ELF-1 (cell line): Measurements from ENCODE around the gene PIK3R1.

ENCODE experiments used
- DNase-seq: peaks from one replicate; pipeline ENCODE4 v3.0.0-alpha.2; 2016; ENCODE audit warnings: low read depth, low spot score

PIK3R1 gene

DNA sequence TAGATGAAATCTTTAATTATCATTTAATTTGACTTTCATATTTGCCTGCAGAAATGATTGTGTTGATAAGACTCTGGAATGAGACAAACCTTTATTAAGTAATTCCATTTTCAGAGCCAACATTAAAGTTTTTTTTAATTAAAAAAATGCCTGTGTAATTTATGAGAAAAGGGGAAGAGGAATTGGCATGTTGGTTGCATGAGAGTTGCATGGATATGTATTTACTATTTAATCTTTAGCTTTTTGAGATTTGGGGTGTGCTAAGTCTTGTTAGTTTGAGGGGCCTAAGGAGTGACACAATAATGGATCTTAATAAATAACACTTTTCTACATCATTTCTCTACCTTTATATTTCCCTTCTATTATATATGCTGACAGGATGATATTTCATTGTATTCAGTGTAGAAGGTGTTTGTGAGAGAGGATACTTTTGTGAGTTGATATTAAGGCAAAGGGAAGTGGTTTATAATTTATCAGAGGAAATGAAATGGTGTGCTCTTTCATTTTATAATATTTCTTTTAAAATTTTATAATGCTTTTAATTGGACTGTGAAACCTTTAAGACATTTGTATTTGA is 54.9 kb downstream of the PIK3R1 start:
- no peak for DNase-seq

DNA sequence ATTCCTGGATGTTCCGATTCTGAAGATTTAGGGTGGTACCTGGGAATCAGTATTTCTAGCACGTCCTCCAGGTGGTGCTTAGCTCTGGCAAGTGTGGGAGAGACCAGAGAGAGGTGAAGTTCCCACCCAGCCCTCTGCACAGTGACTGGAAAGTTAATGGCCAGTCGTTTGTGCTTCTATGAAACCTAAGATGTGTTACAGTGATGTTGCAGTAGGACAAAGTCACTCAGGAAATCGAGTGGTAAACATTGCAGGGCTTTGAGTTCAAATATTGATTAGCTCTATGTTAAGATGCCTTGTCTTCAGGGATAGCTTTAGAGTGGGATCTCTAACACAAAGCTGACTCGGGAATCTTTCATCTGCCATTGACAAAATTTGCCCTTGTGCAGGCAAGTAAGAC is 55.6 kb downstream of the PIK3R1 start:
- DNase-seq = no peak

DNA sequence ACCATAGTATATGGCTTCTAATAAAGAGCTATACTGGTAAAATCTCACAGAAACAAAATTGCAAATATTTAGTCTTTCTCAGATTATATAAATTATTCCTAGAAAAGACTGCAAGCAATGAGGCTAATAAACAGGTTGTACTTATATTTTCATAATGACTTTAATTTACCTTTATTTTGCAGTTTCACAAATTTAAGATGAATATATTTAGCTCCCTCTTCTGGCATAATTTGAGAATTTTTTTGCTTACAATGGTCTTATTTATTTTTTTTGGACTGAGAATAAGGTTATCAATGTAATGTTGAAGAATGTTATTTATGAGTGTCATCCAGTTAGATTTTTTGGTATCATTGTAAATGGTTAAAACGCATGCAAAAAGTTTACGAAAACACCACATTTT is 56.7 kb downstream of the PIK3R1 start:
- DNase-seq = no peak

DNA sequence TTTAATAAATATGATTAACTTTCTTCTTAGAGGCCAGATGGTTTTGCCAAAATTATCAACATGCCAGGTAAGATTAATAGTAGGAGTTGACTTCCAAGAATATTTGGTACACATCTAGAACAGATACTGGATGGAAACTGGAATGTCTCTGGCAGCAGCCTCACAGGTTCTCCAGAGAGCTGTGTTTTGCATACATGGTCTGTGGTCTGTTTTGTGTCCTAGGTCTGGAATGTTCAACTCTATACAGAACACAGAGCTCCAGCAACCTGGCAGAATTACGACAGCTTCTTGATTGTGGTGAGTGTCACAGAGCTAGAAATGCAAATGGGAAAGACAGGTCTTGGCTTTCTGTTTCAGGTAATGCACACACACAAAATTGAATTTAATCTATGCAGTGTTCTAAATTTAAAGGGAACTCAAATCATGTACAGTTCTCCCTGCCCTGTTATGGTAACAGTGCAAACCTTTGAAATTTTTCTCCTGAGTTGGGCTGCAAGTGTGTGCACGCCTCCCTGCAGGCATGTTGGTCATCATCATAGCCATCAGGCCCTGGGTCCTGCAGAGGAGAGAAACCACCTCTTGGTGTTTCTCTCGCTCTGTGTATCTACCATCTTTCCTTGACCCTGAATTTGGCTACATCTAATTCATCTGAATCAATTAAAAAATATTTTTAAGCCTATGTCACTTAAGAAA is 58.3 kb downstream of the PIK3R1 start:
- peak; percentile 61 for DNase-seq

DNA sequence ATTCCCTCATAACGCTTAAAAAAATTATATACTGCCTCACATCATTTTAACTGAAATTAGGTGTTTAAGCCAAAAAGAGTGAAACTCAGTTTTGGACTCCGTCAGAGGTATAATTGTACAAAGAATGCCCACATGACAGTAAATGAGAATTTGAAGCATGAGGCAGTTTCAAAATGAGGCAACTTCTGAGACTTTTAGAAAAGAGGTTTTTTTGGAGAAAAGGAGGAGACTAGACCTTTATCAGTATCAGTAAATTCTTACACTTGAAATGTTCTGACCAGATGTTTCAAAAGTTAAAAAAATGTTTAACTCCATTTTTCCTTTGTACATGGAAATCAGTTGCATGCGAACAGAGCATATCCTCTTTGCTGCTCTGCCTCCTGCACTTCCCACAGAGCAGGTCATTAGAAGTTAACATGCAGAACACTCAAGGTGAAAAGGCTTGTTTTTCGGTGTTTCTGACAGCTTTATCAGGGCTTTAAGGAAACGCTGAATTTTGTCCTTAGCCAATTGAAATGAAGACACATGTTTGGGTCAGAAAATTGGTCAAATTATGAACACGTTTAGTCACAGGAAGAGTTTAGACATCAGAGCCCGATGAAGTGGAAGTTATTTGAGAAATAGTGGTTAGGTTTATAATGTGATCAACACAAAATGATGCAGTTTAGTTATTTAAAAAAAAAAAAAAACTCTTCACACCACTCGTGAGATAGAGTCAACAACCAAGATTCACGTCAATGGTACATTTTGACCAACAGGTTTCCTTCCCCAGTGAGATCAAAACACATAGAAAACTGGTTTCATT is 59.5 kb downstream of the PIK3R1 start:
- DNase-seq = no peak

DNA sequence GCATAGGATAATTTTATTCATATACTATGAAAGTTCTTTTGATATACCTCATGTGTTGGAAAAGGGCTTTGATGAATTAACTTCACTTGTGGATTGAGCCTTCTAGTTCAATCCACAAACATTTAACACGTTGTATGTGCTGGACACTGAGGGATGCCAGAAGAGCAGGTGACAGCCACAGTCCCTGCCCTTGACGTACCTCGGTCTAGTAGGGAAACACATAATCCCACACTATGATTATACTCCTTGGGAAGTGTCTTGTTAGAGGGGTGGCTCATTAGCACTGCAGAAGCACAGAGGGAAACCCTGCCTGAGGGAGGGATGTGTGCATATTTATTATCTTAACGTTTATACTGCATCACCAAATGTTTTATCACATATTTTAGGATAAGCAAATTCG is 61.2 kb downstream of the PIK3R1 start:
- DNase-seq = no peak

DNA sequence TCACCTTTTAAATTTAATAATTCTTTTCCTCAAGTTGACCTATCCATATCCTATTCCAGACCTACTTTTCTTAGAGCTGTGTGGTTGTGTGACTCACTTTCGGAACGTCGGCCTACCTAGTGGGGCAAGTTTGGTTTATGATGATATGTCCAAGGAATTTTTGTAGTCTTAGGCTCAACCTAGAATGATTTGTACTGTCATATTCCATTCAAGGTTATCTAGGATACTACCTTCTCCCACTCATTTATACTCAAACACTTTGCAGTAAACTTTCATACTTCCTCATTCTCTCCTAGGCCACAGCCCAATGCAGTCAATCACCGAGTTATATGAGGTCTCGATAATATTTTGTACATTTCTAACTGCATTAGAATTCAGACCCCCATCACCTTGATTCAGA is 61.9 kb downstream of the PIK3R1 start:
- DNase-seq = no peak

DNA sequence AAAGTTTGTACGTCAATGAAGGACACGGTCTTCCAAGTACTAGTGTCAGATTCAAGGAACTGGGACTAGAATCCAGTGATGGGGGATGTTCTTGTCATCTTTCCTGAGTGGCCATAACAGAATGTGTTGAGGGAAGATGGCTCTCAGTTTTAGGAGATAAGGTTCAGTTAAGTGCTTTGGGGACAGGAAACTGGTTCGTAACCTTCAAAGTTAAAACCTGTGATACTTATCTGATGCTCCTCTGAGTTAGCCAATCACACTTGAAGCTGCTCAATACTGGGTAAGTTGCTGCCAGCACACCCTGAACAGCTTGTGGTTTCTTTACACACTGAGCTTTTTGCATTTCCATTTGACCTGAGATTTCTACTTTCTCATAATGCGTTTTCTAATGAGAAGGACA is 64.4 kb downstream of the PIK3R1 start:
- DNase-seq = no peak

DNA sequence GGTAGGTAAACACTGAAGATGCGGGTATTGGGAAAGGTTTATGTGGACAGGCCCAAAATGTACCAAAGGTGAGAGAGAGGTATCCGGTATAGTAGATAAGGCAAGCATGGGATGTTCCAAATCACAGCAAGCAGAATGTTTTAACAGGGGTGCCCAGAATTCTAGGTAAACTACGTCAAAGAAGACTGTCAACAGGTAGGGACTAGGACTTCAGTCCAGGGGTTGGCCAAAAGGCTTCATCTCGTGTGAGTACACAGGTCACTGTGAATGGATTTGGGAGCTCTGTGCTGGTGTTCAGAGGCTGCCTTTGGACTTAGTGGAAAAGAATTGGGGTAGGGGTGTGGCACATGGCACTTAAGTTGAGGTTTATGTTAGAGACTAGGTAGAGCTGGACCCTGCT is 66.4 kb downstream of the PIK3R1 start:
- no peak for DNase-seq

DNA sequence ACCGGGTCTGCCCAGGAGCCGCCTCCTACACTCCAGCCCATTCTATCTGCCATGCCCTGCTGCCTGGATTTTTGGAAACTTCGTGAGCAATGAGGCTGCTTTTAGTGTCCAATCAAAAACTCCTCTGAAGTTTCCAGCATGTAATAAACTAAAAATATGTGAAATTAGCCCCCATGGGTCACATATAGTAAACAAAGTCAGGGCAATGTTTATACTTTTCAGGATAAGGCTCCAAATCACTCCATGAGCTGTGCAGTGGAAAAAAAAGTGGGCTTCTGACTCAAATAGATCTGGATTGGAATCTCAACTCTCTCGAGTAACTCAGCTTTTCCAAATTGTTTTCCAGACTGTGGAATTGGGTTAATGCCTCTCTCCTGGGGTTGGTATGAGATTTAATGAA is 68.2 kb downstream of the PIK3R1 start:
- no peak for DNase-seq

DNA sequence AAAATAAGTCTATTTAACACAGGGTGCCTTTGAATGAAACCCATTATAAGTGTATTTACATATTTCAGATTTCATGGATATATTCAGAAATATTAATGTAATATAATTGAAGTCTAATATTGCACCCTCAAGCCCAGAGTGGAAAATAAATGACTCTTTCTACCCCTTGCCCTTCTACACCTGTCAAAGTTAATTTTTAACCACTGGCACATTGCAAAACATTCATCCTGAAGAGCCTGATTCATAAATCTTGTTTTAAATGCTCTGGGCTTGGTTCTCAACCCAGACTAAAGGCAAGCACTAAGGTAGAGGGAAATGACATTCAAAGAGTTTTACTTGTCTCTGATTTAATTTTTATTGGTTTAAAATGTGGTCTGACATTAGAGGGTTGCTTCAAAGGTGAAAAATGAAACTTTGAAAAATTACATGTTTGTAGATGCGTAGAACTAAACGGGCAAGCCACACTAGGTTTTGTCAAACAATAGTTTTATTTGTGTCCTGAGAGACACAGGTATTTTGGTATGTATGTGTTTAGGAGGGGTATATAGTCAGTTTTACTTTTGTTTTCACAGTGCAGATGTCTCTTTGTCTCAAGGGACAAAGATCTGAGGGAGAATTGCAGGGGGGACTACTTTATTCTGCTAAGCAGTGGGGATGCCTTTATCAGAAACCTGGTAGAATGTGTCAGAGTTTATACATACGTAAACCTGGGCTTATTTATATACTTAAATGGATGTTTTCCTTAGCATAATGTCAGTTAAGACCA is 69.7 kb downstream of the PIK3R1 start:
- DNase-seq = no peak

DNA sequence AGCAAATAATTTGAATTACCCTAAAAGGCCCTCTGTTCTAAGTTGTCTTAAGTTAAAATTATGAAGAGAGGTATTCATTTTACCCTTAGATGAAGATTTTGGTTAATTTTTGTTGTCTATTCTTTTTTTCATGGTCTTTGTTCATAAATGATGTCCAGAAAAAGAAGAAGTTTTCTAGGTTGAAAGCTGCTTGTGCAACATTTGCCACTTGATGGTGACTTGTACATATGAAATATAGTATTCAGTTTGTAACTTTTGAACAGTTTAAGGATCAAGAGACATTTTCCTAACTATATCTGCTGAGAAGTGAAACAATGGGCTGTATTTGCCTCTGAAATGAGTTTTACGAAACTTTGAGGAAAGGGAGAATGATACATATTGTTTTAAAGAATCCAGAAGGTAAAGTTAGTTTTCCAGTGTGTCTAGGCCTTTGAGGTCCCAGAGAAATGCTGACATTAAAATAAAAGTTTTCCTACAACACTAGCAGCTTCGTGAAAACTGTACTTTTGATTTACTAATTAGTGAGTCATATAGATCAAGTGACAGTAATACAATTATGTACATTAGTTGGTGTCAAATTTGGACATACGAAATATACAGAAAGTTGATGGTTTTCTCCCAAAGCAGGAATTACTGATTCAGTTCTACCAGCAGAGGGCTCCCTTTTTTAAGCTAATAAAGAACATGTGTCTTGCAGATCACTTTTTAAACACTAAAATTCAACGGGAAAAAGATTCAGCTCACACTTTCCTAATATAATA is 70.5 kb downstream of the PIK3R1 start:
- DNase-seq = no peak

DNA sequence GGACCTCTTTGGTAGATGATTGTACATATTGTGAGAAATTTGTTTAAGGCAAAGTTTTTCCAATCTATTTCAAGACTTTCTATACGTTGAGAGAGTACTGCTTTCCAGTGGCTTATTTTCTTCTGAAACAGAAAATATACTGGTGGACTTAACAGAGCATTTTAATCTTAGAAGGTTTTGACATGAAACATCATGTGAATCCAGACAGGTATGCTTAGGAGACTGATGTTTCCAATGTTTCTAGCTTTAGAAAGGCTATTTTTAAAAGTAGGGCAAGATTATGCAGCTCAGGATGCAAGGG is 71.0 kb downstream of the PIK3R1 start:
- DNase-seq = no peak

DNA sequence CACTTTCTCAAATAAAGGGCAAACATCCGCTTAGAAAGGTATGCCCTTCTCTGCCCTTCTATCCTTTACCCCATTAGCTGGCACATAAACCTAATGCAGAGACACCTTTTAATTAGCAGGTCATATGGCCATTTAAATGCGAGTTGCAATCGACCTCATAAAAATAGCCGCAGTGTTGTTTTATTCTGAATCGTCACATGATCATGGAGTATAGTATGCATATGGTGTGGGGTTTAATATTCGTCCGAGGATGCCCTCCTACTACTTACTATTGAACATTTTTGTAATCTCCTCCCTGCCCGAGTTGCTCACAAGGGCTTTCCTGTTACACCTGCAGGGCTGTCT is 72.0 kb downstream of the PIK3R1 start:
- DNase-seq = no peak

DNA sequence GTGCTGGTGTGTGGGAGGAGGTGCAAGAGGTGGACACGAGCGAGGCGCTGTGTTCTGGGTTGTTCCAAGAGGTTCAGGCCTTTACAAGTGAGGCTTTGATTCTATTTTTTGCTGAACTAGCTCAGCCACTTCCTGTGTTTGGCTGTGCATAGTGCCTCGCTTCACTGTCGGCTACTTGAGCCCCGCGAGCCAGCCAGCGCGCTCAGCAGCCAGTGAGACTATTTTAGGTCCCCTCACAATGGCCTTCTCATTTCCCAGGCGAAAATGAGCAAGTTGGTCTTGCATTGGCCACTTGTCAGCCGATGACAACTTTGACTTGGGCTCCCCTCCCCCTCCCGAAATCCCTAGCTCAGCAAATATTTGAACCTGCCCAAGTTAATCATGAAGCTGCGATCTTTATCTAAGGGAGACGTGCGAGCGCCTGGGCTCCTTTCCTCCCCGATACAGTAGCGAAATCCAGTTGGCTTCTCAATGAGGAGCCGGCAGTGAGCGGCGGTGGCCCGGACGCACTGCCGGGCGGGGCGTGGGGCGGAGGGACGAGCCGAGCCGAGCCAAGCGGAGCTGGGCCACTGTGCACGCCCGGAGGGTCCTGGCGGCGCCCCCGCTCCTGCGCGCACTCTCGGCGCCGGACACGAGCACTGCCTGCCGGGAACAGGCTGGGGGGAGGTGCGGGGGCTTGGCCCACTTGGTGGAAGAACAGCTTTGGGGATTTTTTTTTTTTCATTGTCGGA is 72.6 kb downstream of the PIK3R1 start:
- DNase-seq = peak; percentile 85

DNA sequence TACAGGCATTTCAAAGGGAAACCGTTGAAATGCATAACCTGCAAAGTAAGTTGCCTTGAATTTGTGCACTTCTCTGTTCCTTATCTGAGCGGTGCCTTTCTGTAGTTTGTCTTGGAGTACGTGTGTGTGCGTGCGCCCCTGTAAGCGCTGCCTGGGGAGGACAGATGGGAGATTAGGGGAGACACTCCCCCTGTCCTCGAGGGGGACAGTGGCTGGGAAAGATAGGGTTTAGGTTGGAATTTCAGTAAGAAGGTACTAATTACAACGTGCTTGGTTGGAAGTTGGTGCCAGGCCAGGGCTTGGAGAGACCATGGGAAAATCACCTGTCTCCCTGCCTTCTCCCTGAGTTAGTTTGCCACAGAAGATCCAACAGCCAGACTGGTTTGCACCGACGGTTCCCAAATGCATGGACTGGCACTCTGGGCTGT is 73.2 kb downstream of the PIK3R1 start:
- peak; percentile 42 for DNase-seq

DNA sequence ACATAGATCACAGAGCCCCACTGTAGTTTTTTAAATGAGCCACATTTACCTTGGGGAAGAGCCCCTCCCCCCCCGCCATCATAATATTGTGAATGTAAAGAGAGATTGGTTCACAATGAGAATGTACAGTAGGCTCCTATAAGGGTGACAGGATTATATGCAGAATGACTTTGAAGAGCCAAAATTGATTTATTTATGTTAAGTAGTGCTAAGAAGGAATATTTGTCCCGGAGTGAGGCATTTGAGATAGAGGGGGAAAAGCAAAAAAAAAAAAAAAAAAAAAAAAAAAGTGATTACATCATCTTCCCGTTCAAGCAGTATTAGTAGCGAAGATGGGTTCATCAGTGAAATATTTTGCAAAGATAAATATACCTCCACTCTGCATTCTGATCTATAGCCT is 73.9 kb downstream of the PIK3R1 start:
- DNase-seq = no peak

DNA sequence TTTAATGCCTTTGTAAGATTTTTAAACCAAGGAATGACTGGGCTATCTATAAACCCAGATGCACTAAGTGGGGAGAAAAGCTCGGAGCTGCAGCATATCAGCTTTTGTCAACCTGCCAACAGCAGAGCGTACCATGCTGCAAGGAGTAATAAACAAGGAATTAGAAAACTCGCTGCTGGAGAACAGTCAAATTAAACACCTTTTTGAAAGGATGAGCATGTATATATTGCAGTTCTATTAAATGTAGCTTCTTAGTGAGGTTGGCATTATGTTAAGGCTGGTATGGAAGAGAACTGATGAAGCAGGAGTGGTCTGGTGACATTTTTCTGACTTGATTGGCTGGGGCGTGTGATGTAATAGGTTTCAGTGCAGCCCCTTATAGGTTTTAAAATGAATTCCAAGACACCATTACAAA is 74.7 kb downstream of the PIK3R1 start:
- no peak for DNase-seq

DNA sequence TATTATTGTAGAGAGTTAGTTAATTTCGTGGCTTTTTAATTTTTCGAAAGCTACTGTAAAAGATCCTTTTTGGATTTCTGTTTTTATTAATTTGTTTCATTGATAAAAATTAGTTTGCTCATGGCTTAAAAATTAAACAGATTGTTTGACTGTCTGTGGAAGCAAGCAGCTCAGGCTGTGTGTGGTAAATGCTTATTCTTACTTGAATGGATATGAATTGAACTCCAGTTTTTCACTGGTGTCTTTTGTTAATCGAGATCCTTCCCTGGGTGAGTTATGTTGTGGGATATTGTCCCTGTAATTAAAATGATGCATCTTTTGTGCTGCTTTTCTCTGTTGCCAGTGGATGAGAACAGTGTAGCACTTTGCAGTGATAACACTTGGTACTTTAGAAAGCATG is 75.3 kb downstream of the PIK3R1 start:
- no peak for DNase-seq

DNA sequence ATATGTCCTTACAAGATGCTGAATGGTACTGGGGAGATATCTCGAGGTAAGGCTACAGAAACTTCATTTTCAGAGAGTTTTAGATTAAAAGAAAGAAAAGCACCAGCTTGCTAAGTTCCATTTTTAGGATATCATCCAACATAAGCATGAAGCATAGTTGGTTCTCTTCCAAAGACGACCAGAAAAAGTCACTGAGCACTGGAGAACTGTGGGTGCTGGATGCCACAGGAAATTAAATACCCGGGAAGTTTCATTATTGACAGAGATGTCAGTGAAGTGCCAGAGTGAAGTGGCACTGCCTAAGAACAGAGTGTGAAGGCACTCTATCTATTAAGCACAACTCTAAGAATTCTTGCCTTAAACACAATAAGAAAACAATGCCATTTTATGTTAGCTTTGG is 76.8 kb downstream of the PIK3R1 start:
- no peak for DNase-seq

DNA sequence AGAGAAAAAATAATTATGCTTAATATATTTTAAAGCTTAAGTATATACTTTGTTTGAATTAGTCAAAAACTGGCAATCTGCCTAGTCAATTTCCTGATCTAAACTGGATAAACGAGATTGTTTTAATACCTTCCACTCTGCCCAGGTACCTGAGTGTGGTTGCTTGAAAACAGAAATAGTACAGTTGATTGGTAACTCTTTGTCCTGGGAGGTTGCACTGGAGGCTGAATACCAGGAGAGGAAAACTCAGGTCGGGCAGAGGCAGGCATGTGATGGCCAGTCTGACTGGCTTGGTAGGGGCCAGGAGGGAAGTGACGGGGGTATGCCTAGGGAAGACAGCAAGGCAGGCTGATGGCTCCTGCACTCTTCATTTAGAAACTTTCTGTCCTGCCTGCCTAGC is 80.2 kb downstream of the PIK3R1 start:
- DNase-seq = no peak
